ENCODE data around the gene C2orf68. TPM values are rescaled to one million over a fixed set of nuclear protein-coding genes. Genes with fewer than 3 reads are reported as not detected.
"Not testable (repeated sequence)": the region's sequence is repeated elsewhere in the genome, so short reads cannot be mapped to it uniquely, and the experiment has no call there.

C2orf68 gene

GRCh38 chr2:85577063-85577385 is 34.8 kb downstream of the C2orf68 start:
- Histone ChIP-seq H3K9me3 (replicated peaks; ENCODE audit: low read length) (no peaks in the 10 kb centered on the region), H3K4me2 (ENCODE audit: low read length) (peak overlapping the region; percentile 87), H3K27me3 (ENCODE audit: control insufficient read depth, insufficient read depth, low read length) (no peaks in the 10 kb centered on the region), H3K9ac (ENCODE audit: low read depth, low read length) (peak overlapping the region; percentile 77), H3K4me3 (ENCODE audit: low read length) (peak overlapping the region; percentile 65), H3K36me3 (ENCODE audit: insufficient read depth, low read length) (no peaks in the 10 kb centered on the region), H3K4me1 (ENCODE audit: control insufficient read depth, insufficient read depth, low read length) (peaks cover 32% of the 10 kb centered on the region)

GRCh38 chr2:85575739-85576138 is 36.1 kb downstream of the C2orf68 start:
- no peak overlapping the region for H3K9ac ChIP-seq (ENCODE audit: low read depth, low read length)
- H3K9me3 ChIP-seq (replicated peaks; ENCODE audit: low read length) = no peaks in the 10 kb centered on the region
- H3K36me3 ChIP-seq (ENCODE audit: insufficient read depth, low read length) = no peaks in the 10 kb centered on the region
- H3K4me1 ChIP-seq (ENCODE audit: control insufficient read depth, insufficient read depth, low read length) = peaks cover 32% of the 10 kb centered on the region
- H3K27me3 ChIP-seq (ENCODE audit: control insufficient read depth, insufficient read depth, low read length) = peaks cover 5% of the 10 kb centered on the region
- no peak overlapping the region for H3K4me3 ChIP-seq (ENCODE audit: low read length)
- H3K4me2 ChIP-seq (ENCODE audit: low read length) = no peak overlapping the region

- H3K4me2 ChIP-seq (ENCODE audit: low read length) = no peak overlapping the region
- no peaks in the 10 kb centered on the region for H3K9me3 ChIP-seq (replicated peaks; ENCODE audit: low read length)
- no peak overlapping the region for H3K9ac ChIP-seq (ENCODE audit: low read depth, low read length)
- no peaks in the 10 kb centered on the region for H3K36me3 ChIP-seq (ENCODE audit: insufficient read depth, low read length)
- H3K4me1 ChIP-seq (ENCODE audit: control insufficient read depth, insufficient read depth, low read length) = peaks cover 3% of the 10 kb centered on the region
- peaks cover 3% of the 10 kb centered on the region for H3K27me3 ChIP-seq (ENCODE audit: control insufficient read depth, insufficient read depth, low read length)
- H3K4me3 ChIP-seq (ENCODE audit: low read length) = no peak overlapping the region
These were observed 45.6 kb downstream of the C2orf68 start for GRCh38 chr2:85566265-85566664.

GRCh38 chr2:85564144-85564563 is 47.7 kb downstream of the C2orf68 start:
- Histone ChIP-seq H3K9me3 (replicated peaks; ENCODE audit: low read length) (no peaks in the 10 kb centered on the region), H3K27me3 (ENCODE audit: control insufficient read depth, insufficient read depth, low read length) (no peaks in the 10 kb centered on the region), H3K36me3 (ENCODE audit: insufficient read depth, low read length) (no peaks in the 10 kb centered on the region), H3K9ac (ENCODE audit: low read depth, low read length) (no peak overlapping the region), H3K4me1 (ENCODE audit: control insufficient read depth, insufficient read depth, low read length) (peaks cover 12% of the 10 kb centered on the region), H3K4me3 (ENCODE audit: low read length) (no peak overlapping the region), H3K4me2 (ENCODE audit: low read length) (no peak overlapping the region)

- H3K9me3 ChIP-seq (replicated peaks; ENCODE audit: low read length) = no peaks in the 10 kb centered on the region
- peak within 1 kb of the TSS; percentile 82 for H3K9ac ChIP-seq (ENCODE audit: low read depth, low read length)
- H3K4me2 ChIP-seq (ENCODE audit: low read length) = peak within 1 kb of the TSS; percentile 89
- H3K36me3 ChIP-seq (ENCODE audit: insufficient read depth, low read length) = peaks cover 13% of the 10 kb centered on the region
- peak within 1 kb of the TSS; percentile 90 for H3K4me3 ChIP-seq (ENCODE audit: low read length)
- peaks cover 12% of the 10 kb centered on the region for H3K4me1 ChIP-seq (ENCODE audit: control insufficient read depth, insufficient read depth, low read length)
- no peaks in the 10 kb centered on the region for H3K27me3 ChIP-seq (ENCODE audit: control insufficient read depth, insufficient read depth, low read length)
These were observed 50.3 kb downstream of the C2orf68 start, which contains the start of gene GGCX for GRCh38 chr2:85561280-85562212. GGCX (minus strand) TSS chr2:85561493; CDS start chr2:85561428, 65 bp downstream.

- no peaks in the 10 kb centered on the region for H3K9me3 ChIP-seq (replicated peaks; ENCODE audit: low read length)
- peaks cover 12% of the 10 kb centered on the region for H3K4me1 ChIP-seq (ENCODE audit: control insufficient read depth, insufficient read depth, low read length)
- H3K9ac ChIP-seq (ENCODE audit: low read depth, low read length) = peak overlapping the region; percentile 82
- peak overlapping the region; percentile 89 for H3K4me2 ChIP-seq (ENCODE audit: low read length)
- peak overlapping the region; percentile 90 for H3K4me3 ChIP-seq (ENCODE audit: low read length)
- H3K36me3 ChIP-seq (ENCODE audit: insufficient read depth, low read length) = peaks cover 16% of the 10 kb centered on the region
- no peaks in the 10 kb centered on the region for H3K27me3 ChIP-seq (ENCODE audit: control insufficient read depth, insufficient read depth, low read length)
These were observed 51.0 kb downstream of the C2orf68 start for GRCh38 chr2:85560812-85561279.

GRCh38 chr2:85560403-85560726 is 51.5 kb downstream of the C2orf68 start:
- Histone ChIP-seq H3K9ac (ENCODE audit: low read depth, low read length) (peak overlapping the region; percentile 82), H3K4me2 (ENCODE audit: low read length) (peak overlapping the region; percentile 89), H3K4me1 (ENCODE audit: control insufficient read depth, insufficient read depth, low read length) (peaks cover 12% of the 10 kb centered on the region), H3K4me3 (ENCODE audit: low read length) (peak overlapping the region; percentile 90), H3K36me3 (ENCODE audit: insufficient read depth, low read length) (peaks cover 17% of the 10 kb centered on the region)
- not testable (repeated sequence) for H3K9me3 ChIP-seq (replicated peaks; ENCODE audit: low read length); H3K27me3 ChIP-seq (ENCODE audit: control insufficient read depth, insufficient read depth, low read length)

GRCh38 chr2:85558160-85558559 is 53.7 kb downstream of the C2orf68 start:
- H3K4me1 ChIP-seq (ENCODE audit: control insufficient read depth, insufficient read depth, low read length) = peaks cover 12% of the 10 kb centered on the region
- H3K9me3 ChIP-seq (replicated peaks; ENCODE audit: low read length) = no peaks in the 10 kb centered on the region
- no peak overlapping the region for H3K4me2 ChIP-seq (ENCODE audit: low read length)
- no peak overlapping the region for H3K9ac ChIP-seq (ENCODE audit: low read depth, low read length)
- no peaks in the 10 kb centered on the region for H3K27me3 ChIP-seq (ENCODE audit: control insufficient read depth, insufficient read depth, low read length)
- no peak overlapping the region for H3K4me3 ChIP-seq (ENCODE audit: low read length)
- peaks cover 36% of the 10 kb centered on the region for H3K36me3 ChIP-seq (ENCODE audit: insufficient read depth, low read length)

GRCh38 chr2:85557130-85557529 is 54.7 kb downstream of the C2orf68 start:
- H3K9me3 ChIP-seq (replicated peaks; ENCODE audit: low read length) = no peaks in the 10 kb centered on the region
- H3K4me3 ChIP-seq (ENCODE audit: low read length) = no peak overlapping the region
- no peaks in the 10 kb centered on the region for H3K27me3 ChIP-seq (ENCODE audit: control insufficient read depth, insufficient read depth, low read length)
- peaks cover 47% of the 10 kb centered on the region for H3K36me3 ChIP-seq (ENCODE audit: insufficient read depth, low read length)
- H3K4me1 ChIP-seq (ENCODE audit: control insufficient read depth, insufficient read depth, low read length) = peaks cover 12% of the 10 kb centered on the region
- H3K9ac ChIP-seq (ENCODE audit: low read depth, low read length) = no peak overlapping the region
- H3K4me2 ChIP-seq (ENCODE audit: low read length) = no peak overlapping the region

Small RNAs within 50 kb of the gene (small RNA-seq; reads per million reads assigned to genes)
- gene RN7SL126P = not detected
